HG02885 (cell line): Measurements from ENCODE around the gene TBC1D10B.
"Not testable (repeated sequence)": the region's sequence is repeated elsewhere in the genome, so short reads cannot be mapped to it uniquely, and the experiment has no call there.

Experiments
- ATAC-seq: cut with Tn5 transposase; IDR thresholded peaks from one replicate; pipeline ENCODE4 v1.9.1; 2021; ENCODE audit warnings: mild to moderate bottlenecking; ENCODE audit not compliant: unreplicated experiment, poor library complexity

TBC1D10B gene

DNA sequence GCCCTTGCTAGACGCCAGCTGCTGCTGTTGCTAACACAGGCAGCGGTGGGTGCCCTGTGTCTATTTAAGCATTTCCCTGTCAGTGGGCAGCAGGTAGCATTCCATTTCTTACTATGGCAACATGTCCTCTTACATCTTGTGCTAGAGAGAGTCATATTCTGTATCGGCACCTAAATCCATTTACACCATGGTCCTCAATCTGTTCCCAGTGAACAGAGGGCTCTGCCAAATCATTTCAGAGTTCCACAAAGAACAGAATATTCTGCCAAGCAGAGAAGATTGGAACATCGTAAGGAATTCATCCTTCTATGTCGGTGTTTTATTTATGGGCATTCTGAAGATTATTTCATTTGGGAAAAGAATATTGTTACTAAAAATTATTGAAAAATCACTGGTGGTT is 31.6 kb downstream of the TBC1D10B start:
- ATAC-seq = not testable (repeated sequence)

DNA sequence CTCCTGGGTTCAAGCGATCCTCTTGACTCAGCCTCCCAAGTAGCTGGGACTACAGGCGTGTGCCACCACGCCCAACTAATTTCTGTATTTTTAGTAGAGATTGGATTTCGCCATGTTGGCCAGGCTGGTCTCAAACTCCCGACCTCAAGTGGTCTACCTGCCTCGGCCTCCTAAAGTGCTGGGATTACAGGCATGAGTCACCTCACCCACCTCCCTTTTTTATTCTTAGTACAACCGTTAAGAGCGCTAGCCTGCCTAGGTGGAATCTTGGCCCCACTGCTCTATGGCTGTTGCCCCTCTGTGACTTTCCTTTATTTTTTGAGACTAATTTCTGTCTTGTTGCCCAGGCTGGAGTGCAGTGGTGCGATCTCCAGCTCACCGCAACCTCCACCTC is 32.3 kb downstream of the TBC1D10B start:
- ATAC-seq = not testable (repeated sequence)

GRCh38 chr16:30335598-30336474 is 34.5 kb downstream of the TBC1D10B start:
- no peak for ATAC-seq

GRCh38 chr16:30335028-30335597 is 35.2 kb downstream of the TBC1D10B start:
- ATAC-seq = peak; percentile 81

- ATAC-seq = peak; percentile 82
Measured at GRCh38 chr16:30334473-30334989, 35.8 kb downstream of the TBC1D10B start.

GRCh38 chr16:30324220-30324619 is 46.1 kb downstream of the TBC1D10B start:
- ATAC-seq = not testable (repeated sequence)

DNA sequence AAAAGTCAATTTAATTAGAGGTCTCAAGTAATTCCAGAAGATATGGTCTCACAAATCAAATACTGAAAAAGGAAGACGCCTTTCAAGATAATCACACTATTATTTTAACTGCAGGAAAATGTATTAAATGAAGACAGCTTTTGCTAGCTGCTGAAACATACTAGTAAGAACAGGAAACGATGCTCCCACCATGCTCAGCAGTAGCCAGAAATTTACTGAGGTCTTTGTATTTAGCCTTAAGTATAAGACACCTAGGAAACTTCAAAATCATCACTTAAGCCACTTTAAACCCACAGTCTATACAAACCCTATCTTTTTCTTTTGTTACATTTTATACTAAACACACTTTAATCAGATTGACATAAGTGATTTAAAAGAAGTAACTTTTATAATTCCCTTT is 51.6 kb downstream of the TBC1D10B start:
- not testable (repeated sequence) for ATAC-seq

- ATAC-seq = not testable (repeated sequence)
Measured at GRCh38 chr16:30310937-30311336, 59.4 kb downstream of the TBC1D10B start.

- not testable (repeated sequence) for ATAC-seq
Measured at GRCh38 chr16:30309255-30309654, 61.0 kb downstream of the TBC1D10B start.
